ENCODE measurements around the gene TCF7L2.

TCF7L2 gene

DNA sequence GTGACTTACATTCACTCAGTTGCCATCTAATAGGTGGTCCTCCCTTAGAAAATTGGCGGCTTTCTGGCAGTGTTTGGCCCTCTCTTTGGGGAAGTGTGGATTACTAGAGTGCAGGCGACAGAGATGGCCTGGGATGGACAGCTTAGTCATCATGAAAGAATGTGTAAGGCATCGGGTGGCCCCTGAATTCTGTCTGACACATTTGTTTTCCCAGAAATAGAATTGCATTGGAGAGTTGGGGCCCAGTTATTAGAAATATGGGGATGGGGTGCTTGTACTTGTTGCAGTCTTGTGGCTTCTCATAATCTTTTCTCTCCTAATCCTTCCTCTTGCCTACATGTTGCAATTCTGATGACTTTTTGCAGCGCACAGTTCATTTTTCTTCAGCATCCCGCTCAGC, 13.8 kb downstream of the TCF7L2 start:
- Histone ChIP-seq H3K4me2 (ENCODE audit: low read length) (no peak overlapping the region), H3K27ac (ENCODE audit: low read depth, low read length) (no peak overlapping the region), H4K20me1 (ENCODE audit: control insufficient read depth, insufficient read depth, low read depth, low read length) (peaks cover 5% of the 10 kb centered on the region; the same call in 1 of the 2 replicates), H3K9me3 (ENCODE audit: control insufficient read depth, insufficient read depth, low read length) (no peaks in the 10 kb centered on the region), H3K4me1 (ENCODE audit: control insufficient read depth, low read length) (no peaks in the 10 kb centered on the region), H3K4me3 (ENCODE audit: low read length) (no peak overlapping the region), H3K9me2 (replicated peaks; ENCODE audit: control insufficient read depth, low read length) (no peaks in the 10 kb centered on the region), H3K36me3 (ENCODE audit: control insufficient read depth, low read length) (no peaks in the 10 kb centered on the region), H3K27me3 (ENCODE audit: control insufficient read depth, low read length) (no peaks in the 10 kb centered on the region), H3F3A (ENCODE audit: control insufficient read depth, insufficient read depth) (no peaks in the 10 kb centered on the region), H3K79me2 (ENCODE audit: control insufficient read depth, low read length) (peaks cover 15% of the 10 kb centered on the region)
- no peak for TF ChIP-seq EZH2phosphoT487 (IDR thresholded peaks at IDR 0.05; ENCODE audit: borderline replicate concordance, low read length)
- TF ChIP-seq, protein P1, sequence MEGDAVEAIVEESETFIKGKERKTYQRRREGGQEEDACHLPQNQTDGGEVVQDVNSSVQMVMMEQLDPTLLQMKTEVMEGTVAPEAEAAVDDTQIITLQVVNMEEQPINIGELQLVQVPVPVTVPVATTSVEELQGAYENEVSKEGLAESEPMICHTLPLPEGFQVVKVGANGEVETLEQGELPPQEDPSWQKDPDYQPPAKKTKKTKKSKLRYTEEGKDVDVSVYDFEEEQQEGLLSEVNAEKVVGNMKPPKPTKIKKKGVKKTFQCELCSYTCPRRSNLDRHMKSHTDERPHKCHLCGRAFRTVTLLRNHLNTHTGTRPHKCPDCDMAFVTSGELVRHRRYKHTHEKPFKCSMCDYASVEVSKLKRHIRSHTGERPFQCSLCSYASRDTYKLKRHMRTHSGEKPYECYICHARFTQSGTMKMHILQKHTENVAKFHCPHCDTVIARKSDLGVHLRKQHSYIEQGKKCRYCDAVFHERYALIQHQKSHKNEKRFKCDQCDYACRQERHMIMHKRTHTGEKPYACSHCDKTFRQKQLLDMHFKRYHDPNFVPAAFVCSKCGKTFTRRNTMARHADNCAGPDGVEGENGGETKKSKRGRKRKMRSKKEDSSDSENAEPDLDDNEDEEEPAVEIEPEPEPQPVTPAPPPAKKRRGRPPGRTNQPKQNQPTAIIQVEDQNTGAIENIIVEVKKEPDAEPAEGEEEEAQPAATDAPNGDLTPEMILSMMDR (IDR thresholded peaks at IDR 0.05; ENCODE audit: low read depth, low read length, poor library complexity, severe bottlenecking) = no peak

DNA sequence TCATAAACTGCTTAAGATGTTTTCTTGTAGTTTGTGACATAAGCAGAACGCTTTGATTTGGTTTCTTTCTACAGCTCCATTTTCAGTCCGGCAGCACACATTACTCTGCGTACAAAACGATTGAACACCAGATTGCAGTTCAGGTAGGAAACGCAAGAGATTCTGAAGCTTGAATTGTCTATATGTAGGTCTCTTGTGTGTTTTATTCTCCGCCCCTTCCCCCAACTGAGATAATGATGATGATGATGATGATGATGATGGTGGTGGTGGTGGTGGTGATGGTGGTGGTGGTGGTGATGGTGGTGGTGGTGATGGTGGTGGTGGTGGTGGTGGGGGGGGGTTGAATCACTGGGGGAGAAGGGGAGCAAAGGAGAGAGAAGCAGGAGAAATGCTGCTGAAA, 14.4 kb downstream of the TCF7L2 start:
- Histone ChIP-seq H3K36me3 (ENCODE audit: control insufficient read depth, low read length) (0 out of 2 replicates have a peak, but pooled peaks cover 2% of the 10 kb centered on the region), H3K4me2 (ENCODE audit: low read length) (no peak overlapping the region), H3K4me3 (ENCODE audit: low read length) (no peak overlapping the region), H3F3A (ENCODE audit: control insufficient read depth, insufficient read depth) (no peaks in the 10 kb centered on the region), H3K27me3 (ENCODE audit: control insufficient read depth, low read length) (no peaks in the 10 kb centered on the region), H3K9me2 (replicated peaks; ENCODE audit: control insufficient read depth, low read length) (no peaks in the 10 kb centered on the region), H3K79me2 (ENCODE audit: control insufficient read depth, low read length) (peaks cover 12% of the 10 kb centered on the region), H3K27ac (ENCODE audit: low read depth, low read length) (no peak overlapping the region), H4K20me1 (ENCODE audit: control insufficient read depth, insufficient read depth, low read depth, low read length) (peaks cover 12% of the 10 kb centered on the region; the same call in 1 of the 2 replicates), H3K9me3 (ENCODE audit: control insufficient read depth, insufficient read depth, low read length) (no peaks in the 10 kb centered on the region), H3K4me1 (ENCODE audit: control insufficient read depth, low read length) (no peaks in the 10 kb centered on the region)
- TF ChIP-seq EZH2phosphoT487 (IDR thresholded peaks at IDR 0.05; ENCODE audit: borderline replicate concordance, low read length) = no peak
- TF ChIP-seq, protein P1 (IDR thresholded peaks at IDR 0.05; ENCODE audit: low read depth, low read length, poor library complexity, severe bottlenecking) = no peak

DNA sequence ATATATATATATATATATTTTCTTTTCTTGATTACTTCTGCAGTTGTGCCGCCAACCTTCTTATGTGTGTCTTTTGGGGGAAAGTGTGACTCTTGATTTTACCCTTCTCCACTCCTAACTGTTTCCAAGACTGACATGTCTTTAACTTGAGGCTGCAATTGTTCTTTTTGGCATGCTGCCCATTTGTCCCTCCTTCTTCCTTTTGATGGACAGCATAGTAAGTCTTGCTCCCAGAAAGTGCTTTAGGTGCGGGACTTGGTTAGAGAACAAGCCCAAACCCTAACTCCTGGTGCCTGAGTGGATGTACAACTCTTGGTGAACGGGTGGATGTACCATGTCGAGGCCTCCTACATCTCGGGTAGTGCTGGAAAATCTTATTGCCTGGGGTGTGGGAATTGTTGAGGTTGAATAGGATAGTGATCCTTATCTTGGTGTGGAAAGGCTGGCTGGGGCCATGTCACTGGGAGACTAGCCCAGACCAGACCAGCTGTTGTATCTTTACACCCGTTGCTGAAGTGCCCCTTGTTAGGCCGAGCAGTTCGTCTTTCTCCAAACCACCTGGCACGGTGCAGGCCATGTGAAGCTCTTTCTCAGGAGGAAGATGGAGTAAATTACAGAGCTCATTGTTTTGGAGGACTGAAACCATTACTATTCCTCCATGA, 16.3 kb downstream of the TCF7L2 start:
- Histone ChIP-seq H3K4me2 (ENCODE audit: low read length) (no peak overlapping the region), H3K79me2 (ENCODE audit: control insufficient read depth, low read length) (0 out of 2 replicates have a peak, but pooled peaks cover 3% of the 10 kb centered on the region), H4K20me1 (ENCODE audit: control insufficient read depth, insufficient read depth, low read depth, low read length) (peaks cover 7% of the 10 kb centered on the region; the same call in 1 of the 2 replicates)

More for the DNA sequence above, 16.3 kb downstream of the TCF7L2 start:
- TF ChIP-seq, protein P1 (IDR thresholded peaks at IDR 0.05; ENCODE audit: low read depth, low read length, poor library complexity, severe bottlenecking) = no peak
- TF ChIP-seq EZH2phosphoT487 (IDR thresholded peaks at IDR 0.05; ENCODE audit: borderline replicate concordance, low read length) = no peak
- Histone ChIP-seq H3K9me2 (replicated peaks; ENCODE audit: control insufficient read depth, low read length) (no peaks in the 10 kb centered on the region), H3K9me3 (ENCODE audit: control insufficient read depth, insufficient read depth, low read length) (no peaks in the 10 kb centered on the region), H3K4me3 (ENCODE audit: low read length) (no peak overlapping the region), H3K27me3 (ENCODE audit: control insufficient read depth, low read length) (no peaks in the 10 kb centered on the region), H3F3A (ENCODE audit: control insufficient read depth, insufficient read depth) (no peaks in the 10 kb centered on the region), H3K4me1 (ENCODE audit: control insufficient read depth, low read length) (no peaks in the 10 kb centered on the region), H3K27ac (ENCODE audit: low read depth, low read length) (no peak overlapping the region), H3K36me3 (ENCODE audit: control insufficient read depth, low read length) (0 out of 2 replicates have a peak, but pooled peaks cover 2% of the 10 kb centered on the region)

Measured in DOHH2 (cell line).